HepG2 (cell line): ENCODE measurements around the gene SMIM24. TPM values are rescaled to one million over a fixed set of nuclear protein-coding genes. Genes with fewer than 3 reads are reported as not detected.

Experiments used
- ATAC-seq: fragments of 200-7000 bp; cut with Tn5 transposase; 3 replicates; pipeline ENCODE4 v1.9.1; 2020; ENCODE audit warnings: mild to moderate bottlenecking, moderate library complexity
- BruUV-seq: library from RNA; stranded (reverse); fragments of 400-500 nt; replicated peaks from 2 replicates; lab custom pipeline; 2021; lab: Mats Ljungman, UMichigan
- CTCF ChIA-PET: fragments of 300-600 bp; formaldehyde crosslinking; extraction: SDS; loops from one replicate; lab custom pipeline; 2021; ENCODE audit warnings: low total read pairs, inconsistent platforms, low intra/inter-chr PET ratio; lab: Yijun Ruan, JAX
- POLR2A ChIA-PET: fragments of 350-600 bp; sonication (Branson Sonifier 250); formaldehyde crosslinking; loops from one replicate; lab custom pipeline; 2020; ENCODE audit warnings: antibody characterized with exemption, inconsistent platforms; lab: Yijun Ruan, JAX
- DNase-seq: peaks from one replicate; pipeline ENCODE4 v3.0.0-alpha.2; 2015; ENCODE audit warnings: low spot score
- FAIRE-seq: peaks from 3 replicates; lab custom pipeline; 2011; peaks lifted over from hg19 to GRCh38; lab: Jason Lieb, UNC
- H2AFZ ChIP-seq: one replicate; pipeline ENCODE4 v1.6.1; 2011; ENCODE audit warnings: low read length, inconsistent platforms
- H3K27ac ChIP-seq: fragments of 300-600 bp; 3 replicates; pipeline ENCODE4 v1.8.0; 2011; ENCODE audit warnings: mixed run types, mild to moderate bottlenecking, mixed read lengths, low read length, inconsistent platforms; ENCODE audit not compliant: insufficient read depth; ENCODE audit errors: extremely low read length
- H3K27me3 ChIP-seq, 2 experiments: fragments of 200-600 bp in 1 of 2; 2 replicates in 1 of 2; 3 replicates in 1 of 2; pipeline versions ENCODE4 v1.6.0 to v1.8.0; 2011; ENCODE audit warnings: low read length in 2 of 2, mild to moderate bottlenecking in 2 of 2, moderate library complexity in 2 of 2, inconsistent platforms in 1 of 2; ENCODE audit not compliant: insufficient read depth in 2 of 2, control insufficient read depth in 1 of 2
- H3K36me3 ChIP-seq, 2 experiments: fragments of 200-600 bp in 1 of 2; replicated peaks in 1 of 2; 2 replicates in 1 of 2; 3 replicates in 1 of 2; pipeline versions ENCODE4 v1.5.1 to v1.8.0; 2011; ENCODE audit warnings: low read length in 2 of 2, inconsistent platforms in 1 of 2; ENCODE audit not compliant: insufficient read depth in 2 of 2, control insufficient read depth in 1 of 2
- H3K4me1 ChIP-seq: 2 replicates; pipeline ENCODE4 v1.5.1; 2012; ENCODE audit warnings: low read length, inconsistent platforms; ENCODE audit not compliant: insufficient read depth
- H3K4me2 ChIP-seq: 2 replicates; pipeline ENCODE4 v1.6.0; 2011; ENCODE audit warnings: low read depth, low read length, inconsistent platforms
- H3K4me3 ChIP-seq, 3 experiments: fragments of 200-600 bp in 1 of 3; sonication (generic), shearing (Covaris generic) in 1 of 3; replicated peaks in 1 of 3; 2 replicates each; pipeline ENCODE4 v1.5.1; 2011 to 2016; ENCODE audit warnings: low read length in 3 of 3, inconsistent platforms in 2 of 3, low read depth in 2 of 3, mild to moderate bottlenecking in 2 of 3, control low read depth in 1 of 3, mixed read lengths in 1 of 3; ENCODE audit not compliant: insufficient read depth in 1 of 3
- H3K79me2 ChIP-seq: one replicate; pipeline ENCODE4 v1.6.1; 2011; ENCODE audit warnings: low read length, inconsistent platforms; ENCODE audit not compliant: insufficient read depth
- H3K9ac ChIP-seq: 2 replicates; pipeline ENCODE4 v1.6.0; 2011; ENCODE audit warnings: mild to moderate bottlenecking, low read depth, low read length, inconsistent platforms; ENCODE audit not compliant: insufficient read depth
- H3K9me3 ChIP-seq: 2 replicates; pipeline ENCODE4 v1.5.1; 2012; ENCODE audit warnings: mild to moderate bottlenecking, low read length
- H4K20me1 ChIP-seq: 2 replicates; pipeline ENCODE4 v1.6.0; 2011; ENCODE audit warnings: inconsistent platforms, mild to moderate bottlenecking, low read length, moderate library complexity; ENCODE audit not compliant: insufficient read depth
- AGO2 ChIP-seq: fragments of 200-400 bp; formaldehyde crosslinking; optimal IDR thresholded peaks from 2 replicates; pipeline ENCODE3; 2017; ENCODE audit warnings: mild to moderate bottlenecking, low read depth, low read length, moderate library complexity
- EHMT2 ChIP-seq: fragments of 200-600 bp; sonication (generic); IDR thresholded peaks from 2 replicates; pipeline ENCODE4 v1.7.0; 2017; ENCODE audit warnings: antibody characterized with exemption, low read depth, low read length, borderline replicate concordance
- TEAD3 ChIP-seq: optimal IDR thresholded peaks from 2 replicates; pipeline ENCODE3; 2016; ENCODE audit warnings: borderline replicate concordance
- WGBS: methylation state at CpG from one replicate; pipeline ENCODE4 v1.1.6; 2017; ENCODE audit warnings: low lambda C conversion rate; 5-methylcytosine and 5-hydroxymethylcytosine counted together
- in situ Hi-C: cut with HindIII; loops from 2 replicates; pipeline ENCODE4 v1.10.0; 2017; ENCODE audit warnings: low pct_unique_long_range_greater_than_20kb; ENCODE audit not compliant: extremely low pct_ligation_motif_present
- intact Hi-C: fragments of 100-400 bp; cut with micrococcal nuclease; formaldehyde crosslinking; loops from one replicate; pipeline ENCODE4 v1.10.0; 2022; ENCODE audit not compliant: unreplicated experiment
- polyA plus RNA-seq, 8 experiments: library from polyadenylated mRNA; depleted of rRNA in 3 of 8; stranded (reverse) in 7 of 8; unstranded in 1 of 8; fragments of >200 nt; fragmentation: Illumina TruSeq in 4 of 8; extraction: Trizol in 4 of 8; gene quantifications; 2 replicates each; pipeline versions ENCODE4 v1.2.1 to v1.2.3, GENCODE V29; 2011 to 2016; ENCODE audit warnings: low read depth in 4 of 8, missing spikeins in 1 of 8, mixed read lengths in 1 of 8; ENCODE audit not compliant: insufficient read depth in 1 of 8
- total RNA-seq, 5 experiments: library from RNA; depleted of rRNA; stranded (reverse); fragments of >200 nt; fragmentation: Illumina TruSeq; extraction: Trizol; gene quantifications; 2 replicates each; pipeline ENCODE4 v1.2.3, GENCODE V29; 2016; ENCODE audit warnings: low read depth in 1 of 5
- TF ChIP-seq, protein P1 (sequence below): sonication (generic); formaldehyde crosslinking; conservative IDR thresholded peaks from 2 replicates; pipeline ENCODE4 v1.5.0; 2020; ENCODE audit warnings: missing genetic modification reagents
- TF ChIP-seq, protein P2 (sequence below): conservative IDR thresholded peaks from 2 replicates; pipeline ENCODE4 v1.6.1; 2018; ENCODE audit warnings: missing genetic modification reagents

The SMIM24 gene
- total and polyA plus RNA-seq, 2 of the 13 experiments (the other 11 are each of a cell fraction or from before 2014, with no cell fraction given) = 11.2 to 70.6 TPM

DNA sequence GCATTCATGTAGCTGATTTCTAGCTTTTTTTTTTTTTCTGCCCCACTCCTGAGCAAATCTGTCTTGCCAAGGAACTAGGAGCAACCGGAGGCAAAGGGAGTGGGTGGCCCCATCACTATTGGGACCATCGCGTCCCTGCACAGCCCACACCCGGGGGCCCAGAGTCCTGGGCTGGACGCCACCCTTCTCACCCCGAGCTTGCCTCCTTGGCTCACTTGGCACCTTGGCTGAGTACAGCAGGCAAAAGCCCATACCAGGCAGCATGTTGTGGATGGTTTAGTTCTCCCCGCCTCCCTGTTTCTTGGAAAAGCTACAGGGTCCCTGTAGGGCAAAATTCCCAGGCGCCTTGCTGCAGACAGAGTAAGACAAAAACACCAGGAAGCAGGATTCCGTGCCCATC is 13.7 kb downstream of the SMIM24 start:
- DNase-seq = no peak
- CTCF ChIA-PET = no interaction called here
- Histone ChIP-seq H3K9ac (no peak overlapping the region), H3K4me1 (no peaks in the 10 kb centered on the region), H3K36me3 (peaks cover 0 to 5% of the 10 kb centered on the region in 2 experiments; a peak in 1 of 5 replicates), H4K20me1 (no peaks in the 10 kb centered on the region), H3K9me3 (no peaks in the 10 kb centered on the region), H3K27me3 (peaks cover 0 to 1% of the 10 kb centered on the region in 2 experiments; a peak in 1 of 5 replicates), H3K4me2 (no peak overlapping the region), H3K79me2 (no peaks in the 10 kb centered on the region), H2AFZ (no peak overlapping the region), H3K27ac (no peak overlapping the region), H3K4me3 (no peak overlapping the region)
- POLR2A ChIA-PET = no interaction called here
- no peak for ATAC-seq
- BruUV-seq = no TSS peak
- TF ChIP-seq TEAD3 (CRISPR knock-in tag) (no peak), EHMT2 (no peak)
- TF ChIP-seq, protein P1, sequence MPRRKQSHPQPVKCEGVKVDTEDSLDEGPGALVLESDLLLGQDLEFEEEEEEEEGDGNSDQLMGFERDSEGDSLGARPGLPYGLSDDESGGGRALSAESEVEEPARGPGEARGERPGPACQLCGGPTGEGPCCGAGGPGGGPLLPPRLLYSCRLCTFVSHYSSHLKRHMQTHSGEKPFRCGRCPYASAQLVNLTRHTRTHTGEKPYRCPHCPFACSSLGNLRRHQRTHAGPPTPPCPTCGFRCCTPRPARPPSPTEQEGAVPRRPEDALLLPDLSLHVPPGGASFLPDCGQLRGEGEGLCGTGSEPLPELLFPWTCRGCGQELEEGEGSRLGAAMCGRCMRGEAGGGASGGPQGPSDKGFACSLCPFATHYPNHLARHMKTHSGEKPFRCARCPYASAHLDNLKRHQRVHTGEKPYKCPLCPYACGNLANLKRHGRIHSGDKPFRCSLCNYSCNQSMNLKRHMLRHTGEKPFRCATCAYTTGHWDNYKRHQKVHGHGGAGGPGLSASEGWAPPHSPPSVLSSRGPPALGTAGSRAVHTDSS (CRISPR knock-in tag) = no peak
- intact Hi-C loops = no loop called here
- WGBS = 83% methylated on average over 9 of the region's 9 CpGs
- no peak for FAIRE-seq
- in situ Hi-C loops = no loop called here

DNA sequence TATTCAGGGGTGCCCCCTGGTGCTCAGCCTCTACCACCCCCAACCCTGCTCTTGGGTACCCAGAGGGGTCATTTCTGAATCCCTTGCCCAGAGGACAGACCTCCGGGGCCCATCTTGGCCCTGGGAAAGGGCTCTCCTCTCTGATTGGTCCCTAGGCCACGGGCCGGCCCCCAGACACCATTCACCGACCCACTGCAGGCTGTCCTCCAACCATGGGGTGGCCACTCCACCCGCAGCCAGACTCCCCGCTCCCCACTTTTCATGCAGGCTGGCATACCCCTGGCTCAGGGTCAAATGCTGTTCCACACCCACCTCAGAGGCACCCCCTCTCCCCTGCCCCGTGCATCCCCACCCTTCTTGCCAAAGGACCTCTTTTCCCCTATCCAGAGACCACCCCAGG is 14.8 kb downstream of the SMIM24 start:
- FAIRE-seq (no peak), DNase-seq (no peak), ATAC-seq (no peak)
- H4K20me1 ChIP-seq = no peaks in the 10 kb centered on the region
- H3K4me3 ChIP-seq = no peak overlapping the region
- no TSS peak for BruUV-seq
- ChIA-PET CTCF (no interaction called here), POLR2A (no interaction called here)
- intact Hi-C loops = no loop called here
- H3K4me1 ChIP-seq = 0 out of 2 replicates have a peak, but pooled peaks cover 5% of the 10 kb centered on the region
- 91% methylated on average over 5 of the region's 7 CpGs for WGBS
- no peaks in the 10 kb centered on the region for H3K9me3 ChIP-seq
- no peak overlapping the region for H2AFZ ChIP-seq
- no peak overlapping the region for H3K27ac ChIP-seq
- peaks cover 0 to 5% of the 10 kb centered on the region in 2 experiments; a peak in 1 of 5 replicates for H3K36me3 ChIP-seq
- H3K79me2 ChIP-seq = no peaks in the 10 kb centered on the region
- peaks cover 0 to 1% of the 10 kb centered on the region in 2 experiments; a peak in 1 of 5 replicates for H3K27me3 ChIP-seq
- H3K9ac ChIP-seq = no peak overlapping the region
- H3K4me2 ChIP-seq = no peak overlapping the region
- TF ChIP-seq, protein P2, sequence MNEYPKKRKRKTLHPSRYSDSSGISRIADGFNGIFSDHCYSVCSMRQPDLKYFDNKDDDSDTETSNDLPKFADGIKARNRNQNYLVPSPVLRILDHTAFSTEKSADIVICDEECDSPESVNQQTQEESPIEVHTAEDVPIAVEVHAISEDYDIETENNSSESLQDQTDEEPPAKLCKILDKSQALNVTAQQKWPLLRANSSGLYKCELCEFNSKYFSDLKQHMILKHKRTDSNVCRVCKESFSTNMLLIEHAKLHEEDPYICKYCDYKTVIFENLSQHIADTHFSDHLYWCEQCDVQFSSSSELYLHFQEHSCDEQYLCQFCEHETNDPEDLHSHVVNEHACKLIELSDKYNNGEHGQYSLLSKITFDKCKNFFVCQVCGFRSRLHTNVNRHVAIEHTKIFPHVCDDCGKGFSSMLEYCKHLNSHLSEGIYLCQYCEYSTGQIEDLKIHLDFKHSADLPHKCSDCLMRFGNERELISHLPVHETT (CRISPR knock-in tag) = no peak
- TF ChIP-seq AGO2 = peak; percentile 50
- TF ChIP-seq, all 625 proteins: peak for 1
- in situ Hi-C loops = no loop called here
